Lower leg skin (tissue), 4 donors: ENCODE results near the gene EDRF1. TPM values are rescaled to one million over a fixed set of nuclear protein-coding genes. Genes with fewer than 3 reads are reported as not detected.
"Not testable (repeated sequence)": the region's sequence is repeated elsewhere in the genome, so short reads cannot be mapped to it uniquely, and the experiment has no call there.

ENCODE experiments used
- DNase-seq, 2 donors: peaks; one replicate each; pipeline ENCODE4 v3.0.0-alpha.2; 2019; ENCODE audit warnings: low spot score in 2 of 2
- H3K4me3 ChIP-seq: fragments of 200-600 bp; sonication (generic); 2 replicates; pipeline ENCODE4 v1.5.1; 2017; ENCODE audit warnings: mild to moderate bottlenecking, low read depth; ENCODE audit not compliant: poor library complexity, severe bottlenecking
- CTCF ChIP-seq, 3 donors: fragments of 450-650 bp; IDR thresholded peaks; one replicate each; pipeline ENCODE4 v1.5.1; 2016; ENCODE audit warnings: antibody characterized with exemption in 3 of 3, mild to moderate bottlenecking in 3 of 3, moderate library complexity in 2 of 3
- POLR2A ChIP-seq, 2 donors: fragments of 450-650 bp; IDR thresholded peaks; one replicate each; pipeline ENCODE4 v1.6.1; 2016 to 2017; ENCODE audit warnings: antibody characterized with exemption in 2 of 2, mild to moderate bottlenecking in 1 of 2, moderate library complexity in 1 of 2
- WGBS, 2 donors: methylation state at CpG; one replicate each; pipeline ENCODE4 v1.1.5; 2018; 5-methylcytosine and 5-hydroxymethylcytosine counted together
- intact Hi-C: fragments of 100-400 bp; cut with DNase I; formaldehyde crosslinking; loops from one replicate; pipeline ENCODE4 v1.15.0; 2023; ENCODE audit warnings: low total_unique reads
- total RNA-seq, 4 donors: library from RNA; depleted of rRNA; stranded (reverse); fragments of >200 nt; gene quantifications; one replicate each; pipeline ENCODE4 v1.1.0, GENCODE V29; 2016

The EDRF1 gene
- total RNA-seq, 4 donors from 2014 or later = 12.8 to 20.8 (median 19.3) TPM

- 51 to 59% methylated on average over 12 of the region's 12 CpGs for WGBS, 2 donors
- no peak for DNase-seq
- H3K4me3 ChIP-seq = no peak overlapping the region
- intact Hi-C loops = no loop called here
- TF ChIP-seq POLR2A (IDR thresholded peaks at IDR 0.05) (no peak), CTCF (IDR thresholded peaks at IDR 0.05) (no peak)
Measured at GRCh38 chr10:125692601-125693523, 26.6 kb upstream of the EDRF1 start.

GRCh38 chr10:125693524-125693847 is 26.0 kb upstream of the EDRF1 start:
- intact Hi-C loops = no loop called here
- WGBS, 2 donors = 49 to 50% methylated on average over 2 of the region's 2 CpGs

GRCh38 chr10:125694883-125695282 is 24.6 kb upstream of the EDRF1 start:
- TF ChIP-seq CTCF (IDR thresholded peaks at IDR 0.05) = no peak
- TF ChIP-seq POLR2A (IDR thresholded peaks at IDR 0.05) = no peak
- H3K4me3 ChIP-seq = no peak overlapping the region
- 55% methylated on average over 1 of the region's 1 CpG for WGBS, 2 donors
- DNase-seq = no peak
- intact Hi-C loops = no loop called here

More at GRCh38 chr10:125693524-125693847, 26.0 kb upstream of the EDRF1 start:
- no peak overlapping the region for H3K4me3 ChIP-seq
- no peak for DNase-seq
- TF ChIP-seq CTCF (IDR thresholded peaks at IDR 0.05) (no peak), POLR2A (IDR thresholded peaks at IDR 0.05) (no peak)

- H3K4me3 ChIP-seq, DNase-seq, intact Hi-C loops: not testable (repeated sequence)
- WGBS, 2 donors = 88 to 95% methylated on average over 6 of the region's 6 CpGs
Measured at GRCh38 chr10:125696884-125697283, 22.6 kb upstream of the EDRF1 start.

- no peak overlapping the region for H3K4me3 ChIP-seq
- TF ChIP-seq CTCF (IDR thresholded peaks at IDR 0.05) = no peak
- no peak for TF ChIP-seq POLR2A (IDR thresholded peaks at IDR 0.05)
- intact Hi-C loops = no loop called here
- 76 to 87% methylated on average over 9 of the region's 9 CpGs for WGBS, 2 donors
- no peak for DNase-seq
Measured at GRCh38 chr10:125698481-125698998, 21.0 kb upstream of the EDRF1 start.

- DNase-seq = no peak
- intact Hi-C loops = no loop called here
- H3K4me3 ChIP-seq = no peak overlapping the region
- TF ChIP-seq CTCF (IDR thresholded peaks at IDR 0.05) = no peak
- no peak for TF ChIP-seq POLR2A (IDR thresholded peaks at IDR 0.05)
- 86 to 93% methylated on average over 6 of the region's 6 CpGs for WGBS, 2 donors
Measured at GRCh38 chr10:125699562-125700143, 19.9 kb upstream of the EDRF1 start.
